Left ventricle myocardium inferior (tissue), 1 donor: ENCODE measurements around the gene MRPL9. TPM values are rescaled to one million over a fixed set of nuclear protein-coding genes. Genes with fewer than 3 reads are reported as not detected.

ENCODE experiments used
- DNase-seq: peaks from one replicate; pipeline ENCODE4 v3.0.0-alpha.2; 2020
- H3K27ac ChIP-seq: fragments of 200-600 bp; replicated peaks from 2 replicates; pipeline ENCODE4 v1.8.0; 2021
- H3K27me3 ChIP-seq: fragments of 200-600 bp; 2 replicates; pipeline ENCODE4 v1.8.0; 2021; ENCODE audit warnings: low read depth
- H3K36me3 ChIP-seq: fragments of 200-600 bp; 2 replicates; pipeline ENCODE4 v1.8.0; 2021
- H3K4me1 ChIP-seq: fragments of 200-600 bp; 2 replicates; pipeline ENCODE4 v1.8.0; 2021
- H3K4me3 ChIP-seq: fragments of 200-600 bp; 2 replicates; pipeline ENCODE4 v1.8.0; 2021; ENCODE audit warnings: mild to moderate bottlenecking, moderate library complexity
- H3K9me3 ChIP-seq: fragments of 200-600 bp; replicated peaks from 2 replicates; pipeline ENCODE4 v1.8.0; 2021
- intact Hi-C: fragments of 100-400 bp; cut with micrococcal nuclease; formaldehyde crosslinking; loops from one replicate; pipeline ENCODE4 v1.11.0; 2022
- total RNA-seq: library from RNA; stranded (reverse); fragmentation: NEBNext Ultra II Directional; extraction: Animal tissue kit (Norgen Biotek cat#: 25700); gene quantifications from one replicate; pipeline ENCODE4 v1.2.1, GENCODE V29; 2021
- TF ChIP-seq, protein P1 (sequence below): fragments of 200-600 bp; IDR thresholded peaks from 2 replicates; pipeline ENCODE4 v1.8.0; 2021; ENCODE audit warnings: antibody characterized with exemption, mild to moderate bottlenecking, borderline replicate concordance
- donor health status: DM: no; HTN: yes; CAD: no; lungs with severe emphysema.

The MRPL9 gene
- total RNA-seq, 1 donor from 2014 or later = 41.8 TPM

DNA sequence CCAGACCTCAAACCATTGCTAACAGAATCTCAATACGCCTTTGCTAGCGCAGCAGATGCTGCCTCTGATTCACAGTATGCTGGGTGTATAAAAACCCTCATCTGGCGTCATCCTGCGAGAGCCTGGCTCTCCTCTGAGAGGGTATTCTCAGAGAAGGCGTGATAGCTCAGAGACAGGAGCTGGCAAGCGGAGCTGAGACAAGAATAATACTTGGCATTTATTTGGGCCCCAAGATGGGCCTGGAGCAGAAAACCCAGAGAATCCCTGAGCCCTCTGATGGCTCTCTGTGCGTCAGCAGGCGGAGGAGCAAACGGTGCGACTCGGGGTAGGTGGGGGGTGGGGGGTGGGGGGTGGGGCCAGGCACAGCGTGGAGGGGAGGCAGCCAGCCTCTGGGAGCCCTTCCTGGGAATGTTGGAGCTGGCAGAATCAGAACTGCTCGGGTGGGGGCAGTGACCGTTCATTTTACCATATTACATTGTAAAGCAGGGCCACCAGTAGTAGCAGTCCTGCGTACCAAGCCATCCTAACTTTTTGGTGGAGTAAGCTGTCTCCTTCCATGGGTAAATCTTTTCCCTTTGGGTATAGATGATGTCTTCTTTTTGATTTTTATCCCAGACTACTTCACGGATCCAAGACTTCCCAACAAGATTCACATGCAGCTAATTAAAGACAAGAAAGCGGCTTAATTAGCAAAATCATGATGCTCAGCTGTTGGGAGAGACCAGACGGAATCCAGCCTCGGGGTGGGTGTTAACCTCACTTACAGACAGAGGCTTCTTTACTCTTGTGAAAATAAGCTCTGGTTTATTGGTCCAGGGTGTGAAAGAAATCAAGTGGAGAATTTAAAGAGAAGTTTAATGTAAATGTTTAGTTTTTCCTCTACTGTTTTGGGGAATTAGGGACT is 34.9 kb downstream of the MRPL9 start:
- TF ChIP-seq, protein P1, sequence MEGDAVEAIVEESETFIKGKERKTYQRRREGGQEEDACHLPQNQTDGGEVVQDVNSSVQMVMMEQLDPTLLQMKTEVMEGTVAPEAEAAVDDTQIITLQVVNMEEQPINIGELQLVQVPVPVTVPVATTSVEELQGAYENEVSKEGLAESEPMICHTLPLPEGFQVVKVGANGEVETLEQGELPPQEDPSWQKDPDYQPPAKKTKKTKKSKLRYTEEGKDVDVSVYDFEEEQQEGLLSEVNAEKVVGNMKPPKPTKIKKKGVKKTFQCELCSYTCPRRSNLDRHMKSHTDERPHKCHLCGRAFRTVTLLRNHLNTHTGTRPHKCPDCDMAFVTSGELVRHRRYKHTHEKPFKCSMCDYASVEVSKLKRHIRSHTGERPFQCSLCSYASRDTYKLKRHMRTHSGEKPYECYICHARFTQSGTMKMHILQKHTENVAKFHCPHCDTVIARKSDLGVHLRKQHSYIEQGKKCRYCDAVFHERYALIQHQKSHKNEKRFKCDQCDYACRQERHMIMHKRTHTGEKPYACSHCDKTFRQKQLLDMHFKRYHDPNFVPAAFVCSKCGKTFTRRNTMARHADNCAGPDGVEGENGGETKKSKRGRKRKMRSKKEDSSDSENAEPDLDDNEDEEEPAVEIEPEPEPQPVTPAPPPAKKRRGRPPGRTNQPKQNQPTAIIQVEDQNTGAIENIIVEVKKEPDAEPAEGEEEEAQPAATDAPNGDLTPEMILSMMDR = no peak
- intact Hi-C loops = no loop called here
- H3K4me3 ChIP-seq = peak overlapping the region; percentile 51
- no peaks in the 10 kb centered on the region for H3K36me3 ChIP-seq
- no peak for DNase-seq
- H3K27ac ChIP-seq = peak overlapping the region; percentile 60
- H3K4me1 ChIP-seq = peaks cover 11% of the 10 kb centered on the region
- peaks cover 40% of the 10 kb centered on the region for H3K27me3 ChIP-seq
- no peaks in the 10 kb centered on the region for H3K9me3 ChIP-seq

DNA sequence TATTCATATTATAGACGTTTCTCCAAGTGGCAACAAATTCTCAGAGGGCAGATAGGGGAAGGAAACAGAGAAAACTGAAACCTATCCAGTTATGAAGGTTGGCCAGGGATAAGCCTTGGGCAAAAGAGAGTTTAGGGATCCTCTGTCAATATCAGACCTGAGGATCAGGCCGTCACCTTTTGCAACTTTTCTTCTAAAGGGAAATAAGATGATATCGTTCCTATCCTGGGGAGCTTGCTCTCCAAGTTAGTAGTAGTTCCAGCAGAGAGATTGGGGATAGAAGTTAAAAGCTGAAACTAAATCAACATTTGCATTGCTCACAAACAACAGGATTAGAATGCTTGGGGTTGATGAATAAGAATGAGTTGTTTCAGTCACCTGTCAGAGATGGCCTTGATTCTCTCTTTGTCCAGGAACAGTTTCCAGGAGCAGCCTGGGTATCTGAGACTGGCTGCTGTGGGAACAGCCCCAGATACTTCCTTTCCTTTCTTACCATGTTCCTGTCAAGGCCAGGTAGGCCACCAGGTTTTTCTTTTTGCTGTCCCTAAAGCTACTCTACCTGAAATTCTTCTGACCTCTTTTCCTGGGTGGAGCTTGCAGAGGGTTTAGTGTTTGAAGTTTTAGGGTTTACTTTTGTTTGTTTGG is 39.4 kb downstream of the MRPL9 start:
- TF ChIP-seq, protein P1 = no peak
- intact Hi-C loops = no loop called here
- peaks cover 44% of the 10 kb centered on the region for H3K4me1 ChIP-seq
- peaks cover 40% of the 10 kb centered on the region for H3K27me3 ChIP-seq
- DNase-seq = no peak
- H3K36me3 ChIP-seq = no peaks in the 10 kb centered on the region
- H3K9me3 ChIP-seq = no peaks in the 10 kb centered on the region
- no peak overlapping the region for H3K27ac ChIP-seq
- H3K4me3 ChIP-seq = no peak overlapping the region

DNA sequence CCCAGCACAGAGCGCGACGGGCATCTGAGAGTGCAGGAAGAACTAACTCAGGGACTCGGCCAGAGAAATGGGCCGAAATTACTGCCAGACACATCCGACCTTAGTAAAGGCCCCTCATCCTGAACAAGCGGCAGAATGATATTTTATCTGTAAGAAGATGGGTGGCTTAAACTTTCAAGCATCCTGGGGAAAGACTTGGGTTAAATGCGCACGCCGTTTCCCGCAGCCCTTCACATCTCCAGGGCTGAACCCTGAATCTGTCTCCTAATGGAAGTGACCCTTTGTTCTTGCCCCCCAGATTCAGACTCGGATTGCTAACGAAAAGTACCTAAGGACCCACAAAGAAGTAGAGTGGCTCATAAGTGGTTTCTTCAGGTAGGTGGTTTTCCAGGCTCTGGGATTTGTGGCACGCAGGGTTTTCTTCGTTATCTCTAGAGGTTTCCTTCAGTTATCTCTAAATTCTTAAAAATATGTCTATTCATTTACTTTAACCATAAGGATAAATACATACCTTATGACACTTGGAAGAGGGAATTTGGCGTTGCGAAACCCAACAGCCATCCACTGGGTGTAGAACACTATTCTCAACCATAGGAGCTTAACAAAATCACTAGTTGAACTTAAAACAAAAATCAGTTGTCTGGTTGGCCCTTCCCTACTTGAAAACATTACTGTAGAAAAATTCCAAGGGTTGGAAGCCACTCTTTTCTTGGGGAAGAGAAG is 41.3 kb downstream of the MRPL9 start:
- H3K9me3 ChIP-seq = no peaks in the 10 kb centered on the region
- no peaks in the 10 kb centered on the region for H3K36me3 ChIP-seq
- DNase-seq = no peak
- intact Hi-C loops = no loop called here
- peaks cover 41% of the 10 kb centered on the region for H3K27me3 ChIP-seq
- peaks cover 50% of the 10 kb centered on the region for H3K4me1 ChIP-seq
- peak overlapping the region; percentile 83 for H3K27ac ChIP-seq
- TF ChIP-seq, protein P1 = no peak
- peak overlapping the region; percentile 66 for H3K4me3 ChIP-seq

DNA sequence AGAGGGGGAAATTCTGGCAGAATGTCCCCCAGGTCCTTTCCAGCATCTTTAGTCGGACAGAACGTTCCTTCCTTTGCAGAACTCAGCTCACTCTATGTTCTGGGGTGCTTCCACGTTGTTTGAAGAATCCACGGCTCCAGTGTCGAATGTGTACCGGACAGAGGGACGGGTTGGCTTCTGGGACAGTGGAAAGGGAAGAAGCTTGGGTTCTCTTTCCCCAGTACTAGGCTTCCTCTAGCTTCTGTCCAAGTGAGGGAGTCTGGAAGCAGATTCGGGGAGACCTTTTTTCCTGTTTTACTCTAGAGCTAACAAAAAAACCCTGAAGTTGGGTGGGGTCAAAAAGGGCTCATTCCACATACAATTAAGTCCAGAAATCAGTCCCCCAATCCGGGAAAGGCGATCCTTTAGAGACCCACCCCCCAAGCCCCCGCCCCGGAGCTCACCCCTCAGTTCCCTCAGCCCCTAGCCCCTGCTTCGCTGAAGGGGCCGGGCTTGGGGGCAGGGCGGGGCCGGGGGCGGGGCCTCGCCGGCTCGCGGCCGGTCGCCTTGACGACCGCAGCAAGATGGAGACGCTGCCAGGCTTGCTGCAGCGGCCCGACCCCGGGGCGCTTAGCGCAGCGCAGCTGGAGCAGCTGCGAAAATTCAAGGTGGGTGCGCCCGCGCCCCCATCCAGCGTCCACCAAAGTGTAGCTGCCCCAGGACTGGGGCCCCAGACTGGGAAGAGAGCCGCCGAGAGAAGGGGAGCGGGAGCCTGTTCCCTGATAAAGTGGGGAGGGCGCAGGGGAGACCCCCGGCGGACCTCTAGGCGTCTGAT is 42.1 kb downstream of the MRPL9 start, which contains the start of gene RIIAD1:
Gene RIIAD1 (plus strand): TSS at position 549 of the 814 bp plus-strand sequence. CDS start 15 bp downstream, at position 564.
- Histone ChIP-seq H3K27me3 (peaks cover 41% of the 10 kb centered on the region), H3K4me3 (peak within 1 kb of the TSS; percentile 66), H3K4me1 (peaks cover 57% of the 10 kb centered on the region), H3K36me3 (no peaks in the 10 kb centered on the region), H3K9me3 (no peaks in the 10 kb centered on the region), H3K27ac (peak within 1 kb of the TSS; percentile 83)
- TF ChIP-seq, protein P1 = no peak
- intact Hi-C loops = no loop called here
- DNase-seq = peak; percentile 38

DNA sequence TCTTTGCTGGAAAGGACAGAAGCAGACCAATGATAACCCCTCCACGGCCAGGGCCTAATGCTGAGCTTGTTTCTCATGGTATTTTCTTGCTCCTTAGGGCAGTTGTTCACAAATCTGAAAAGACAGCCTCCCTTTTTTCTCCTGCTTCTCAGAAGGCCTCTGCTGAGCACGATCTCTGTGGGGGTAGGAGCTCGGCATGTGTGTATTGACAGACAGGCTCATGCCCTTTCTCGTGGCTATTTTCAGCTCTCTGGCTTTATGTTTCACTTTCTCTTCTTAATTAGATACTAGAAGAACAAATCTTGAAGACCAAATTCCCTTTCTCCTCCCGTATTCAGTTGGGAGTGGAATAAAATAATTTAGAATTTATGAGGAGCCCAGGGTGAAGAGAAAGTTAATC is 42.7 kb downstream of the MRPL9 start:
- H3K9me3 ChIP-seq = no peaks in the 10 kb centered on the region
- peak overlapping the region; percentile 83 for H3K27ac ChIP-seq
- H3K4me3 ChIP-seq = peak overlapping the region; percentile 66
- peaks cover 57% of the 10 kb centered on the region for H3K4me1 ChIP-seq
- DNase-seq = no peak
- H3K27me3 ChIP-seq = peaks cover 41% of the 10 kb centered on the region
- no peaks in the 10 kb centered on the region for H3K36me3 ChIP-seq
- intact Hi-C loops = no loop called here
- TF ChIP-seq, protein P1 = no peak
